ENCODE measurements around the gene PIGL.
"Not testable (repeated sequence)": the region's sequence is repeated elsewhere in the genome, so short reads cannot be mapped to it uniquely, and the experiment has no call there.

GRCh38 chr17:16204763-16205162 lies 12.2 kb upstream of the PIGL start:
- TF ChIP-seq CTCF (IDR thresholded peaks at IDR 0.05); ZFX (IDR thresholded peaks at IDR 0.05; ENCODE audit: borderline replicate concordance): not testable (repeated sequence)
